SK-N-MC (cell line): ENCODE data around the gene BABAM2.

Experiments
- EZH2 ChIP-seq: fragments of 200-600 bp; sonication (generic); IDR thresholded peaks from one replicate; pipeline ENCODE4 v1.6.1; 2017; ENCODE audit warnings: antibody characterized with exemption
- POLR2AphosphoS5 ChIP-seq: IDR thresholded peaks from 2 replicates; pipeline ENCODE4 v1.6.1; 2012; ENCODE audit warnings: mild to moderate bottlenecking, low read depth, low read length, borderline replicate concordance

GRCh38 chr2:28329184-28329583 lies 438.7 kb downstream of the BABAM2 start:
- TF ChIP-seq EZH2 (no peak), POLR2AphosphoS5 (no peak)
